HepG2 (cell line): ENCODE data around the gene ZNF519. TPM values are rescaled to one million over a fixed set of nuclear protein-coding genes. Genes with fewer than 3 reads are reported as not detected.
"Not testable (repeated sequence)": the region's sequence is repeated elsewhere in the genome, so short reads cannot be mapped to it uniquely, and the experiment has no call there.

Experiments used
- ARID5B ChIP-seq: IDR thresholded peaks from 2 replicates; pipeline ENCODE4 v1.4.0; 2020; ENCODE audit warnings: mild to moderate bottlenecking, missing genetic modification reagents
- ELF1 ChIP-seq: sonication (generic); formaldehyde crosslinking; IDR thresholded peaks from 2 replicates; pipeline ENCODE4 v1.4.0; 2020; ENCODE audit warnings: missing genetic modification reagents
- ESRRA ChIP-seq: sonication (generic); formaldehyde crosslinking; IDR thresholded peaks from 2 replicates; pipeline ENCODE4 v1.5.1; 2020; ENCODE audit warnings: mild to moderate bottlenecking, low read depth, missing genetic modification reagents
- FOXC1 ChIP-seq: sonication (generic); formaldehyde crosslinking; IDR thresholded peaks from 2 replicates; pipeline ENCODE4 v1.8.0; 2022; ENCODE audit warnings: mild to moderate bottlenecking, missing genetic modification reagents, borderline replicate concordance
- HMG20A ChIP-seq: IDR thresholded peaks from 2 replicates; pipeline ENCODE4 v1.6.1; 2016; ENCODE audit warnings: borderline replicate concordance
- HNF1B ChIP-seq: sonication (generic); formaldehyde crosslinking; IDR thresholded peaks from 2 replicates; pipeline ENCODE4 v1.5.1; 2020; ENCODE audit warnings: mild to moderate bottlenecking, moderate library complexity, missing genetic modification reagents
- KAT7 ChIP-seq: IDR thresholded peaks from 2 replicates; pipeline ENCODE4 v1.6.1; 2018; ENCODE audit warnings: borderline replicate concordance, missing compliant biosample characterization
- KLF6 ChIP-seq: IDR thresholded peaks from 2 replicates; pipeline ENCODE4 v1.8.0; 2016; ENCODE audit warnings: missing biosample characterization, missing genetic modification reagents
- KMT2B ChIP-seq: IDR thresholded peaks from 2 replicates; pipeline ENCODE4 v1.6.1; 2016; ENCODE audit warnings: missing genetic modification reagents, missing compliant biosample characterization
- MAZ ChIP-seq, 2 experiments: sonication (generic) in 1 of 2; formaldehyde crosslinking in 1 of 2; IDR thresholded peaks; 2 replicates each; pipeline versions ENCODE4 v1.5.0 to v1.6.1; 2012 to 2020; ENCODE audit warnings: low read depth in 2 of 2, mild to moderate bottlenecking in 2 of 2, borderline replicate concordance in 1 of 2, improper control_type of control experiment in 1 of 2, low read length in 1 of 2, missing genetic modification reagents in 1 of 2, moderate library complexity in 1 of 2
- MYC ChIP-seq: sonication (generic); formaldehyde crosslinking; IDR thresholded peaks from 2 replicates; pipeline ENCODE4 v1.9.0; 2021; ENCODE audit warnings: missing genetic modification reagents, borderline replicate concordance
- PHF20 ChIP-seq: sonication (generic); formaldehyde crosslinking; IDR thresholded peaks from 2 replicates; pipeline ENCODE4 v1.5.0; 2020; ENCODE audit warnings: mild to moderate bottlenecking, missing genetic modification reagents
- TEAD3 ChIP-seq: optimal IDR thresholded peaks from 2 replicates; pipeline ENCODE3; 2016; ENCODE audit warnings: borderline replicate concordance
- THAP9 ChIP-seq: sonication (generic); formaldehyde crosslinking; IDR thresholded peaks from 2 replicates; pipeline ENCODE4; 2020; ENCODE audit warnings: missing genetic modification reagents, mild to moderate bottlenecking, borderline replicate concordance
- ZNF124 ChIP-seq: sonication (generic); formaldehyde crosslinking; IDR thresholded peaks from 2 replicates; pipeline ENCODE4 v1.4.0; 2020; ENCODE audit warnings: missing genetic modification reagents
- ZNF225 ChIP-seq: sonication (generic); formaldehyde crosslinking; IDR thresholded peaks from 2 replicates; pipeline ENCODE4 v1.4.0; 2020; ENCODE audit warnings: mild to moderate bottlenecking, missing genetic modification reagents
- ZNF607 ChIP-seq: sonication (generic); formaldehyde crosslinking; IDR thresholded peaks from 2 replicates; pipeline ENCODE4 v1.5.1; 2020; ENCODE audit warnings: missing genetic modification reagents, mild to moderate bottlenecking, borderline replicate concordance
- ZNF629 ChIP-seq: sonication (generic); formaldehyde crosslinking; conservative IDR thresholded peaks from 2 replicates; pipeline ENCODE4 v1.5.0; 2020; ENCODE audit warnings: missing genetic modification reagents
- polyA plus RNA-seq, 8 experiments: library from polyadenylated mRNA; depleted of rRNA in 3 of 8; stranded (reverse) in 7 of 8; unstranded in 1 of 8; fragments of >200 nt; fragmentation: Illumina TruSeq in 4 of 8; extraction: Trizol in 4 of 8; gene quantifications; 2 replicates each; pipeline versions ENCODE4 v1.2.1 to v1.2.3, GENCODE V29; 2011 to 2016; ENCODE audit warnings: low read depth in 4 of 8, missing spikeins in 1 of 8, mixed read lengths in 1 of 8; ENCODE audit not compliant: insufficient read depth in 1 of 8
- total RNA-seq, 5 experiments: library from RNA; depleted of rRNA; stranded (reverse); fragments of >200 nt; fragmentation: Illumina TruSeq; extraction: Trizol; gene quantifications; 2 replicates each; pipeline ENCODE4 v1.2.3, GENCODE V29; 2016; ENCODE audit warnings: low read depth in 1 of 5

Gene ZNF519
- total and polyA plus RNA-seq, 2 of the 13 experiments (the other 11 are each of a cell fraction or from before 2014, with no cell fraction given) = 7.3 to 11.1 TPM

GRCh38 chr18:14178321-14179196, 46.3 kb upstream of the ZNF519 start (continued):
- TF ChIP-seq KAT7 (CRISPR knock-in tag) (peak; percentile 27; the same call in 1 of the 2 replicates), MAZ (CRISPR knock-in tag; IDR thresholded peaks at IDR 0.05; ENCODE audit: low read depth) (peak; percentile 80; the same call in 1 of the 2 replicates), MYC (CRISPR knock-in tag) (peak; percentile 63; the same call in 1 of the 2 replicates), HMG20A (CRISPR knock-in tag) (peak; percentile 37; the same call in 1 of the 2 replicates), ZNF629 (CRISPR knock-in tag) (0 out of 2 replicates have a peak, but pooled peaks have one; percentile 22), ZNF225 (CRISPR knock-in tag) (0 out of 2 replicates have a peak, but pooled peaks have one; percentile 67), THAP9 (CRISPR knock-in tag) (0 out of 2 replicates have a peak, but pooled peaks have one; percentile 27), TEAD3 (CRISPR knock-in tag) (peak; percentile 91), KMT2B (CRISPR knock-in tag) (peak; percentile 92), ESRRA (CRISPR knock-in tag) (0 out of 2 replicates have a peak, but pooled peaks have one; percentile 43), ELF1 (CRISPR knock-in tag) (peak; percentile 81), KLF6 (0 out of 2 replicates have a peak, but pooled peaks have one; percentile 51), PHF20 (CRISPR knock-in tag) (0 out of 2 replicates have a peak, but pooled peaks have one; percentile 15), ZNF607 (CRISPR knock-in tag) (peak; percentile 72), FOXC1 (peak; percentile 68; the same call in 1 of the 2 replicates), ZNF124 (CRISPR knock-in tag) (0 out of 2 replicates have a peak, but pooled peaks have one; percentile 47), ARID5B (CRISPR knock-in tag) (peak; percentile 78), HNF1B (CRISPR knock-in tag) (peak; percentile 51; the same call in 1 of the 2 replicates)
- not testable (repeated sequence) for TF ChIP-seq MAZ (IDR thresholded peaks at IDR 0.05; ENCODE audit: borderline replicate concordance, low read depth, low read length)
